Neural progenitor cell (in vitro differentiated cells): ENCODE results near the gene POLE.

Experiments used
- CTCF ChIP-seq: fragments of 200-600 bp; sonication (generic); IDR thresholded peaks from 2 replicates; pipeline ENCODE4 v1.5.1; 2017; ENCODE audit warnings: antibody characterized with exemption, mild to moderate bottlenecking
- EZH2 ChIP-seq: fragments of 200-600 bp; sonication (generic); IDR thresholded peaks from 2 replicates; pipeline ENCODE4 v1.6.1; 2017; ENCODE audit warnings: antibody characterized with exemption, mild to moderate bottlenecking, moderate library complexity

- no peak for TF ChIP-seq CTCF
- no peak for TF ChIP-seq EZH2
Measured at GRCh38 chr12:132578118-132578517, 109.0 kb downstream of the POLE start.
